CD8-positive, alpha-beta memory T cell (primary cell): ENCODE data around the gene SDHB. TPM values are rescaled to one million over a fixed set of nuclear protein-coding genes. Genes with fewer than 3 reads are reported as not detected.
A peak's percentile ranks its signal among the peaks of the same experiment; 100 is the strongest.

Experiments used
- CTCF ChIA-PET: fragments of 350-600 bp; sonication (Branson Sonifier 250); formaldehyde crosslinking; loops from one replicate; lab custom pipeline; 2021; ENCODE audit warnings: antibody characterized with exemption; lab: Charles Lee
- POLR2A ChIA-PET: fragments of 350-600 bp; sonication (Branson Sonifier 250); formaldehyde crosslinking; loops from one replicate; lab custom pipeline; 2021; ENCODE audit warnings: antibody characterized with exemption; lab: Charles Lee
- DNase-seq, 5 donors: peaks; one replicate each; pipeline versions ENCODE4 v3.0.0 to v3.0.0-alpha.2; 2020 to 2022; ENCODE audit warnings: mixed read lengths in 1 of 5
- H3K27ac ChIP-seq: one replicate; pipeline ENCODE4 v1.7.0; 2013; ENCODE audit warnings: low read depth, mild to moderate bottlenecking, low read length, moderate library complexity
- H3K27me3 ChIP-seq: 2 replicates; pipeline ENCODE4 v1.7.0; 2013; ENCODE audit warnings: low read length, mild to moderate bottlenecking; ENCODE audit not compliant: insufficient read depth, poor library complexity, severe bottlenecking
- H3K36me3 ChIP-seq: 2 replicates; pipeline ENCODE4 v1.7.0; 2013; ENCODE audit warnings: mild to moderate bottlenecking, low read length, moderate library complexity; ENCODE audit not compliant: insufficient read depth
- H3K4me1 ChIP-seq: 2 replicates; pipeline ENCODE4 v1.7.0; 2013; ENCODE audit warnings: mild to moderate bottlenecking, low read length, moderate library complexity; ENCODE audit not compliant: insufficient read depth
- H3K4me3 ChIP-seq: 2 replicates; pipeline ENCODE4 v1.7.0; 2013; ENCODE audit warnings: mild to moderate bottlenecking, low read length
- H3K9me3 ChIP-seq: 2 replicates; pipeline ENCODE4 v1.7.0; 2013; ENCODE audit warnings: mild to moderate bottlenecking, low read length
- H3K27ac Mint-ChIP-seq, 8 donors: one replicate each; pipeline ENCODE4 v1.8.0; 2020 to 2021; ENCODE audit warnings: mixed read lengths in 8 of 8, mild to moderate bottlenecking in 6 of 8, inconsistent platforms in 3 of 8, moderate library complexity in 3 of 8
- H3K27me3 Mint-ChIP-seq, 2 donors: one replicate each; pipeline ENCODE4 v1.8.0; 2020 to 2021; ENCODE audit warnings: mixed read lengths in 2 of 2, mild to moderate bottlenecking in 1 of 2, moderate library complexity in 1 of 2
- H3K36me3 Mint-ChIP-seq, 3 donors: one replicate each; pipeline ENCODE4 v1.8.0; 2020 to 2021; ENCODE audit warnings: mixed read lengths in 3 of 3, inconsistent platforms in 1 of 3, mild to moderate bottlenecking in 1 of 3
- H3K4me1 Mint-ChIP-seq, 3 donors: one replicate each; pipeline ENCODE4 v1.8.0; 2020 to 2021; ENCODE audit warnings: mixed read lengths in 3 of 3, inconsistent platforms in 1 of 3, mild to moderate bottlenecking in 1 of 3
- H3K4me3 Mint-ChIP-seq, 7 donors: one replicate each; pipeline ENCODE4 v1.8.0; 2020 to 2021; ENCODE audit warnings: mixed read lengths in 7 of 7, mild to moderate bottlenecking in 6 of 7, moderate library complexity in 4 of 7, inconsistent platforms in 2 of 7
- H3K9me3 Mint-ChIP-seq, 5 donors: one replicate each; pipeline ENCODE4 v1.8.0; 2020 to 2022; ENCODE audit warnings: mixed read lengths in 5 of 5, mild to moderate bottlenecking in 3 of 5, moderate library complexity in 2 of 5, inconsistent platforms in 1 of 5
- polyA plus RNA-seq: library from polyadenylated mRNA; unstranded; fragments of 300-500 nt; fragmentation: Illumina TruSeq; gene quantifications from one replicate; pipeline ENCODE4 v1.2.3, GENCODE V29; 2021
- total RNA-seq, 2 experiments: library from RNA; stranded (reverse); gene quantifications; one replicate each; pipeline ENCODE4 v1.2.3, GENCODE V29; 2021

SDHB gene
- total and polyA plus RNA-seq, 3 experiments from 2014 or later, result 147 to 156 (median 150) TPM

GRCh38 chr1:16973215-16973614, 80.6 kb downstream of the SDHB start:
- Mint-ChIP-seq H3K9me3 (no peaks in the 10 kb centered on the region), H3K4me3 (peak overlapping the region in 1 of 7 donors; percentile 63), H3K27ac (no peak overlapping the region), H3K4me1 (no peaks in the 10 kb centered on the region), H3K27me3 (peaks cover 0 to 3% of the 10 kb centered on the region in 2 donors), H3K36me3 (peaks cover 0 to 21% (median 4%) of the 10 kb centered on the region in 3 donors)
- ChIA-PET CTCF (no interaction called here), POLR2A (no interaction called here)
- Histone ChIP-seq H3K36me3 (no peaks in the 10 kb centered on the region), H3K27me3 (no peaks in the 10 kb centered on the region), H3K27ac (no peak overlapping the region), H3K4me1 (no peaks in the 10 kb centered on the region), H3K9me3 (no peaks in the 10 kb centered on the region), H3K4me3 (no peak overlapping the region)
- DNase-seq, result no peak

GRCh38 chr1:16972189-16972895, 81.5 kb downstream of the SDHB start:
- Histone ChIP-seq H3K4me3 (no peak overlapping the region), H3K27ac (no peak overlapping the region), H3K36me3 (no peaks in the 10 kb centered on the region), H3K4me1 (no peaks in the 10 kb centered on the region), H3K9me3 (no peaks in the 10 kb centered on the region), H3K27me3 (no peaks in the 10 kb centered on the region)
- Mint-ChIP-seq H3K27ac (peak overlapping the region in 2 of 8 donors; percentile 26 to 61), H3K4me3 (no peak overlapping the region), H3K4me1 (no peaks in the 10 kb centered on the region), H3K9me3 (no peaks in the 10 kb centered on the region), H3K27me3 (peaks cover 0 to 1% of the 10 kb centered on the region in 2 donors), H3K36me3 (peaks cover 0 to 25% (median 4%) of the 10 kb centered on the region in 3 donors)
- DNase-seq, result no peak
- ChIA-PET POLR2A (no interaction called here), CTCF (no interaction called here)

- Histone ChIP-seq H3K4me3 (no peak overlapping the region), H3K27me3 (no peaks in the 10 kb centered on the region), H3K27ac (no peak overlapping the region), H3K36me3 (no peaks in the 10 kb centered on the region), H3K4me1 (no peaks in the 10 kb centered on the region), H3K9me3 (no peaks in the 10 kb centered on the region)
- ChIA-PET POLR2A (no interaction called here), CTCF (no interaction called here)
- Mint-ChIP-seq H3K9me3 (no peaks in the 10 kb centered on the region), H3K36me3 (peaks cover 0 to 31% (median 5%) of the 10 kb centered on the region in 3 donors), H3K27me3 (no peaks in the 10 kb centered on the region), H3K27ac (peak overlapping the region in 1 of 8 donors; percentile 36), H3K4me3 (no peak overlapping the region), H3K4me1 (no peaks in the 10 kb centered on the region)
- no peak for DNase-seq
Measured at GRCh38 chr1:16971341-16972188, 82.3 kb downstream of the SDHB start.

DNA sequence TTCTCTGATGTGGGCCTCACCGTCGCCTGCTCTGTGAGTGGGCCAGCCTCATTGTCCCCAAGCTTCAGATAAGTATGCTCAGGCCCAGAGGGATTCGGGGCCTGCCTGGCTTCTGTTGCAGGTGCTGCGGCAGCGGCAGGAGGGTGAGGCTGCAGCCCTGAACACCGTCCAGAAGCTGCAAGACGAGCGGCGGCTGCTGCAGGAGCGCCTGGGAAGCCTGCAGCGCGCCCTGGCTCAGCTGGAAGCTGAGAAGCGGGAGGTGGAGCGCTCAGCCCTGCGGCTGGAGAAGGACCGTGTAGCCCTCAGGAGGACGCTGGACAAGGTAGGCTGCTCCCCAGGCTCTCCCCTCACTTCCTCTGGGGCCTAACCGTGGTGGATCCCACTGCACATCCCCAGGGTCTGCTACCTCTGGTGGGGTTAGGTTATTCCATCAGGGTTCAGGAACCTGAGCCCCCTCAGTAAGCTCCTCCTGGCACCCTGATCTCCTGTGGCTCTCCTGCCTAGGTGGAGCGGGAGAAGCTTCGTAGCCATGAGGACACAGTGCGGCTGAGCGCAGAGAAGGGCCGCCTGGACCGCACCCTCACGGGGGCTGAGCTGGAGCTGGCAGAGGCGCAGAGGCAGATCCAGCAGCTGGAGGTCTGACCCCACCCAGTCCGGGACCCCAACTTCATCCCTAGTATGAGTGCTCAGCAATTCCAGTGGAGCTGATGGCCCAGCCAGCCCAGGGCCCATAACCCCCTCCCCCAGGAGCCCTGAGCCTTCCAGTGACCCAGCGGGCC, 83.5 kb downstream of the SDHB start:
- no peaks in the 10 kb centered on the region for H3K27me3 ChIP-seq
- CTCF ChIA-PET, result interaction anchor here (1.3 kb wide), 1 partner anchor 9 kb away, joined by 3 read pairs; no protein-coding TSS in a partner anchor
- H3K4me1 Mint-ChIP-seq, result no peaks in the 10 kb centered on the region
- no peaks in the 10 kb centered on the region for H3K27me3 Mint-ChIP-seq
- no peak overlapping the region for H3K4me3 ChIP-seq
- no peaks in the 10 kb centered on the region for H3K9me3 Mint-ChIP-seq
- peak overlapping the region in 1 of 8 donors; percentile 82 for H3K27ac Mint-ChIP-seq
- H3K36me3 ChIP-seq, result no peaks in the 10 kb centered on the region
- DNase-seq, result no peak
- no peaks in the 10 kb centered on the region for H3K4me1 ChIP-seq
- POLR2A ChIA-PET, result no interaction called here
- no peaks in the 10 kb centered on the region for H3K9me3 ChIP-seq
- H3K36me3 Mint-ChIP-seq, result peaks cover 0 to 44% (median 7%) of the 10 kb centered on the region in 3 donors
- H3K27ac ChIP-seq, result no peak overlapping the region
- no peak overlapping the region for H3K4me3 Mint-ChIP-seq

DNA sequence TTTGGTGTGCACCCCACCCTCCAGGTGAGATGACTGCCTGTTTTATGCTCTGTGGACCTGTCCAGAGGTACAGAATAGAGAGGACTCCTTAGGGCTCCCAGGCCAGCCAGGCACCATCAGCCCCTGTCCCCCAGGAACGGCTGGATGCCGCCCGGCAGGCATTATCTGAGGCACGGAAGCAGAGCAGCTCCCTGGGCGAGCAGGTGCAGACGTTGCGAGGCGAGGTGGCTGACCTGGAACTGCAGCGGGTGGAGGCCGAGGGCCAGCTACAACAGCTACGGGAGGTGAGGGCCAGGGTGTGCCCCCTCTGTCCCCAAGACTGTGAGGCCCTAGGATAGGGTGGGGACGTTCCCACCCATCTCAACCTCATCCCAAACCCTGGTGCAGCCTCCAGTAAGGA, 84.2 kb downstream of the SDHB start:
- H3K4me3 Mint-ChIP-seq, result no peak overlapping the region
- H3K36me3 ChIP-seq, result no peaks in the 10 kb centered on the region
- no peak overlapping the region for H3K27ac ChIP-seq
- H3K27me3 Mint-ChIP-seq, result no peaks in the 10 kb centered on the region
- H3K9me3 ChIP-seq, result no peaks in the 10 kb centered on the region
- H3K4me1 ChIP-seq, result no peaks in the 10 kb centered on the region
- H3K27me3 ChIP-seq, result no peaks in the 10 kb centered on the region
- ChIA-PET CTCF (interaction anchor here (1.3 kb wide), 1 partner anchor 9 kb away, joined by 3 read pairs; no protein-coding TSS in a partner anchor), POLR2A (no interaction called here)
- H3K27ac Mint-ChIP-seq, result peak overlapping the region in 1 of 8 donors; percentile 25
- H3K36me3 Mint-ChIP-seq, result peaks cover 0 to 50% (median 7%) of the 10 kb centered on the region in 3 donors
- H3K4me3 ChIP-seq, result no peak overlapping the region
- H3K4me1 Mint-ChIP-seq, result no peaks in the 10 kb centered on the region
- no peak for DNase-seq
- H3K9me3 Mint-ChIP-seq, result no peaks in the 10 kb centered on the region

- Mint-ChIP-seq H3K27ac (peak overlapping the region in 2 of 8 donors; percentile 25 to 94), H3K4me3 (no peak overlapping the region), H3K4me1 (no peaks in the 10 kb centered on the region), H3K27me3 (no peaks in the 10 kb centered on the region), H3K9me3 (no peaks in the 10 kb centered on the region), H3K36me3 (peaks cover 0 to 50% (median 7%) of the 10 kb centered on the region in 3 donors)
- ChIA-PET POLR2A (interaction anchor here (0.6 kb wide), 1 partner anchor 12 kb away, joined by 4 read pairs; no protein-coding TSS in a partner anchor), CTCF (interaction anchor here (1.3 kb wide), 1 partner anchor 8 kb away, joined by 3 read pairs; no protein-coding TSS in a partner anchor)
- Histone ChIP-seq H3K27me3 (no peaks in the 10 kb centered on the region), H3K4me1 (no peaks in the 10 kb centered on the region), H3K27ac (no peak overlapping the region), H3K4me3 (no peak overlapping the region), H3K36me3 (no peaks in the 10 kb centered on the region), H3K9me3 (no peaks in the 10 kb centered on the region)
- DNase-seq, result no peak
Measured at GRCh38 chr1:16969057-16969611, 84.7 kb downstream of the SDHB start.
